Kidney epithelial cell (primary cell): ENCODE results near the gene ITPR1. TPM values are rescaled to one million over a fixed set of nuclear protein-coding genes. Genes with fewer than 3 reads are reported as not detected.

ENCODE experiments used
- DNase-seq: peaks from one replicate; pipeline ENCODE4 v3.0.0-alpha.2; 2010; ENCODE audit warnings: low read depth
- H3K27me3 ChIP-seq: 2 replicates; pipeline ENCODE4 v1.6.0; 2011; ENCODE audit warnings: low read length; ENCODE audit not compliant: control insufficient read depth, insufficient read depth
- H3K36me3 ChIP-seq: 2 replicates; pipeline ENCODE4 v1.5.1; 2011; ENCODE audit warnings: low read length; ENCODE audit not compliant: control insufficient read depth, insufficient read depth
- H3K4me3 ChIP-seq: 2 replicates; pipeline ENCODE4 v1.5.1; 2011; ENCODE audit warnings: low read depth, mild to moderate bottlenecking, control low read depth, low read length
- total RNA-seq: library from RNA; depleted of rRNA; stranded (reverse); fragments of >200 nt; gene quantifications from 2 replicates; pipeline ENCODE4 v1.2.3, GENCODE V29; 2015
- TF ChIP-seq, protein P1 (sequence below): IDR thresholded peaks from 2 replicates; pipeline ENCODE4 v1.5.1; 2011; ENCODE audit warnings: mild to moderate bottlenecking, moderate library complexity, low read length, control low read depth, inconsistent platforms; ENCODE audit not compliant: insufficient read depth, poor library complexity, severe bottlenecking

ITPR1 gene
- total RNA-seq, 1 donor from 2014 or later, result 8.9 TPM

- no peaks in the 10 kb centered on the region for H3K27me3 ChIP-seq
- TF ChIP-seq, protein P1, sequence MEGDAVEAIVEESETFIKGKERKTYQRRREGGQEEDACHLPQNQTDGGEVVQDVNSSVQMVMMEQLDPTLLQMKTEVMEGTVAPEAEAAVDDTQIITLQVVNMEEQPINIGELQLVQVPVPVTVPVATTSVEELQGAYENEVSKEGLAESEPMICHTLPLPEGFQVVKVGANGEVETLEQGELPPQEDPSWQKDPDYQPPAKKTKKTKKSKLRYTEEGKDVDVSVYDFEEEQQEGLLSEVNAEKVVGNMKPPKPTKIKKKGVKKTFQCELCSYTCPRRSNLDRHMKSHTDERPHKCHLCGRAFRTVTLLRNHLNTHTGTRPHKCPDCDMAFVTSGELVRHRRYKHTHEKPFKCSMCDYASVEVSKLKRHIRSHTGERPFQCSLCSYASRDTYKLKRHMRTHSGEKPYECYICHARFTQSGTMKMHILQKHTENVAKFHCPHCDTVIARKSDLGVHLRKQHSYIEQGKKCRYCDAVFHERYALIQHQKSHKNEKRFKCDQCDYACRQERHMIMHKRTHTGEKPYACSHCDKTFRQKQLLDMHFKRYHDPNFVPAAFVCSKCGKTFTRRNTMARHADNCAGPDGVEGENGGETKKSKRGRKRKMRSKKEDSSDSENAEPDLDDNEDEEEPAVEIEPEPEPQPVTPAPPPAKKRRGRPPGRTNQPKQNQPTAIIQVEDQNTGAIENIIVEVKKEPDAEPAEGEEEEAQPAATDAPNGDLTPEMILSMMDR, result no peak
- no peak for DNase-seq
Measured at GRCh38 chr3:4684117-4684516, 191.0 kb downstream of the ITPR1 start.

GRCh38 chr3:4684976-4685375 is 191.8 kb downstream of the ITPR1 start:
- Histone ChIP-seq H3K4me3 (no peak overlapping the region), H3K36me3 (no peaks in the 10 kb centered on the region), H3K27me3 (no peaks in the 10 kb centered on the region)
- no peak for DNase-seq
- TF ChIP-seq, protein P1, result no peak

More at GRCh38 chr3:4684117-4684516, 191.0 kb downstream of the ITPR1 start:
- H3K4me3 ChIP-seq, result no peak overlapping the region
- H3K36me3 ChIP-seq, result no peaks in the 10 kb centered on the region

DNA sequence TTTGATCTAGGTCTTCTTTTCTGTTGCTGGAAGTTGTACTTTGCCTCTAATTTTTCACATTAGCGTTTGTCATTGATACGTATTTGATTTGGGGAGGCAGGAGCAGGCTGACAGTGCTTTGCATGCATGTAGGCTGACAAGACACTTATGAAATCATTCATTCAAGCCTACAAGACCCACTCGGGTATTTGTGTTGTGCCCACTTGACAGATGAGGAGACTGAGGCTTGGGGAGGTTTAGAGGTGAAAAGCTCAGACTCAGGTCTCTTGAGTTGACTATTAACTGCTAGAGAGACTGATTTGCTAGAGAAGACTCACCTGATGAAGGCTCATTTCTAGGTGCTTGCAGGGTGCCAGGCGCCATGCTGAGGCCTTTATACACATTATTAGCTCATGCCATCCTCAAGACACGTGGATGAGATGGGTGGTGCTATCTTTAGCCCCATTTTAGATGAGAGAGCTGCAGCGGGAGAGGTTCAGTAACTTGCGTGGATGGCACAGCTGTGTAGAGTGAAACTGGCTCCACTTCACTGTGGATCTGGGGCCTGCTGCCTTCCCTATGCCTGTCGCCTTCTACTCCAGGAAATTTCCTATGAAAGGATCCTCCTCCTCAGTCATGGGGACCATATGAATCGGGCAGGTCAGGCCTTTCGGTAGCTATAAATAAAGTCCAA is 192.7 kb downstream of the ITPR1 start:
- H3K36me3 ChIP-seq, result no peaks in the 10 kb centered on the region
- no peak overlapping the region for H3K4me3 ChIP-seq
- DNase-seq, result no peak
- H3K27me3 ChIP-seq, result no peaks in the 10 kb centered on the region
- TF ChIP-seq, protein P1, result no peak

DNA sequence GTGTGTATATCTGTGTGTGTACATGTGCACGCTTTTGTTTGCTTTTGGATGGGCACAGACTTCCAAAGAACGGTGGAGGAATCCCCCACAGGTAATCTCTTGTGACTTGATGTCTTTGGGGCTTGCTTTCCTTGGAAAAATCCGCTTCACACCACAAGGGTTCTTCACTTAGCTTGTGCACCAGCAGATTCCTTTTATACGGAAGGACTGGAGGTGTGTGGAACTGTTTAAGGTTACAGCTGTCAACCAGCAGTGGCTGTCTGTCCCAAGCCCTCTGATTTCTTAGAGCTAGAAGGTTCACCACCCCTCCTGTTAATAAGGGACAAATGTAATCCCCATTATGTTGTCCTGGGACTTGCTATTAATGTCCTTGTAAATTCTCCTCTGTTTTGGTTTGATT is 193.5 kb downstream of the ITPR1 start:
- H3K36me3 ChIP-seq, result no peaks in the 10 kb centered on the region
- H3K4me3 ChIP-seq, result no peak overlapping the region
- H3K27me3 ChIP-seq, result no peaks in the 10 kb centered on the region
- no peak for DNase-seq
- TF ChIP-seq, protein P1, result no peak

- TF ChIP-seq, protein P1, result no peak
- H3K27me3 ChIP-seq, result no peaks in the 10 kb centered on the region
- no peak overlapping the region for H3K4me3 ChIP-seq
- no peak for DNase-seq
- no peaks in the 10 kb centered on the region for H3K36me3 ChIP-seq
Measured at GRCh38 chr3:4687167-4687566, 194.0 kb downstream of the ITPR1 start.

GRCh38 chr3:4687596-4687995 is 194.4 kb downstream of the ITPR1 start:
- TF ChIP-seq, protein P1, result no peak
- Histone ChIP-seq H3K36me3 (no peaks in the 10 kb centered on the region), H3K27me3 (no peaks in the 10 kb centered on the region), H3K4me3 (no peak overlapping the region)
- DNase-seq, result no peak
